ENCODE measurements around the gene DNAJB6. TPM values are rescaled to one million over a fixed set of nuclear protein-coding genes. Genes with fewer than 3 reads are reported as not detected.

The DNAJB6 gene
- total RNA-seq, 1 donor from 2014 or later: 74.3 TPM

- no peak overlapping the region for H3K4me3 Mint-ChIP-seq
- no peaks in the 10 kb centered on the region for H3K27me3 Mint-ChIP-seq
- no peak for DNase-seq
- ChIA-PET POLR2A (no interaction called here), CTCF (interaction anchor here (1.5 kb wide), 1 partner anchor 8 kb away, joined by 4 read pairs; no protein-coding TSS in a partner anchor)
- no peak for ATAC-seq (ENCODE audit: low read depth)
- TF ChIP-seq CTCF (IDR thresholded peaks at IDR 0.05): no peak
- intact Hi-C loops (cut with micrococcal nuclease): no loop called here
- H3K36me3 Mint-ChIP-seq (ENCODE audit: low read depth): peaks cover 58% of the 10 kb centered on the region
- no peaks in the 10 kb centered on the region for H3K9me3 Mint-ChIP-seq
- peaks cover 16% of the 10 kb centered on the region for H3K4me1 Mint-ChIP-seq
- no peak overlapping the region for H3K27ac Mint-ChIP-seq
Observed at GRCh38 chr7:157394246-157395191, 57.7 kb downstream of the DNAJB6 start.

- Mint-ChIP-seq H3K27me3 (no peaks in the 10 kb centered on the region), H3K36me3 (ENCODE audit: low read depth) (peaks cover 61% of the 10 kb centered on the region), H3K4me1 (peaks cover 12% of the 10 kb centered on the region), H3K4me3 (no peak overlapping the region), H3K27ac (no peak overlapping the region), H3K9me3 (no peaks in the 10 kb centered on the region)
- ATAC-seq (ENCODE audit: low read depth) (no peak), DNase-seq (no peak)
- POLR2A ChIA-PET: no interaction called here
- no peak for TF ChIP-seq CTCF (IDR thresholded peaks at IDR 0.05)
- CTCF ChIA-PET: interaction anchor here (1.5 kb wide), 1 partner anchor 8 kb away, joined by 4 read pairs; no protein-coding TSS in a partner anchor
- intact Hi-C loops (cut with micrococcal nuclease): no loop called here
Observed at GRCh38 chr7:157395206-157395605, 58.4 kb downstream of the DNAJB6 start.

GRCh38 chr7:157396316-157397035 is 59.7 kb downstream of the DNAJB6 start:
- Mint-ChIP-seq H3K9me3 (no peaks in the 10 kb centered on the region), H3K36me3 (ENCODE audit: low read depth) (peaks cover 60% of the 10 kb centered on the region), H3K4me3 (no peak overlapping the region), H3K27me3 (no peaks in the 10 kb centered on the region), H3K4me1 (peaks cover 9% of the 10 kb centered on the region), H3K27ac (no peak overlapping the region)
- CTCF ChIA-PET: no interaction called here
- POLR2A ChIA-PET: no interaction called here
- no peak for TF ChIP-seq CTCF (IDR thresholded peaks at IDR 0.05)
- intact Hi-C loops (cut with micrococcal nuclease): no loop called here
- ATAC-seq (ENCODE audit: low read depth) (no peak), DNase-seq (no peak)

GRCh38 chr7:157397036-157397720 is 60.4 kb downstream of the DNAJB6 start:
- POLR2A ChIA-PET: no interaction called here
- H3K27ac Mint-ChIP-seq: no peak overlapping the region
- intact Hi-C loops (cut with micrococcal nuclease): no loop called here
- no peak overlapping the region for H3K4me3 Mint-ChIP-seq
- no peaks in the 10 kb centered on the region for H3K27me3 Mint-ChIP-seq
- H3K36me3 Mint-ChIP-seq (ENCODE audit: low read depth): peaks cover 59% of the 10 kb centered on the region
- peaks cover 9% of the 10 kb centered on the region for H3K4me1 Mint-ChIP-seq
- H3K9me3 Mint-ChIP-seq: no peaks in the 10 kb centered on the region
- no peak for ATAC-seq (ENCODE audit: low read depth)
- no peak for TF ChIP-seq CTCF (IDR thresholded peaks at IDR 0.05)
- CTCF ChIA-PET: no interaction called here
- DNase-seq: no peak
